Hypothalamus (tissue), 51 donors: Measurements from ENCODE around the gene KLHDC10.
A peak's percentile ranks its signal among the peaks of the same experiment; 100 is the strongest.
"Not testable (repeated sequence)": the region's sequence is repeated elsewhere in the genome, so short reads cannot be mapped to it uniquely, and the experiment has no call there.

Experiments used
- DNase-seq, 51 donors: peaks; one replicate each; lab custom pipeline; 2025; lab: John Stamatoyannopoulos, UW

KLHDC10 gene

GRCh38 chr7:130113887-130114286 lies 43.6 kb downstream of the KLHDC10 start:
- no peak for DNase-seq

- no peak for DNase-seq
Observed at GRCh38 chr7:130114374-130114773, 44.0 kb downstream of the KLHDC10 start.

- DNase-seq = no peak
Observed at GRCh38 chr7:130114776-130115175, 44.4 kb downstream of the KLHDC10 start.

GRCh38 chr7:130118294-130118693 lies 48.0 kb downstream of the KLHDC10 start:
- DNase-seq = no peak

- DNase-seq = no peak
Observed at GRCh38 chr7:130118801-130119200, 48.5 kb downstream of the KLHDC10 start.

- DNase-seq = no peak
Observed at GRCh38 chr7:130123501-130123900, 53.2 kb downstream of the KLHDC10 start.

- no peak for DNase-seq
Observed at GRCh38 chr7:130124711-130125110, 54.4 kb downstream of the KLHDC10 start.

GRCh38 chr7:130126840-130127239 lies 56.5 kb downstream of the KLHDC10 start:
- not testable (repeated sequence) for DNase-seq

- no peak for DNase-seq
Observed at GRCh38 chr7:130127404-130127803, 57.1 kb downstream of the KLHDC10 start.

GRCh38 chr7:130127821-130128317 lies 57.5 kb downstream of the KLHDC10 start:
- DNase-seq = no peak

- no peak for DNase-seq
Observed at GRCh38 chr7:130129011-130129411, 58.7 kb downstream of the KLHDC10 start.

- no peak for DNase-seq
Observed at GRCh38 chr7:130131191-130131834, 61.0 kb downstream of the KLHDC10 start.

GRCh38 chr7:130131964-130132875 lies 61.9 kb downstream of the KLHDC10 start:
- no peak for DNase-seq

- no peak for DNase-seq
Observed at GRCh38 chr7:130133029-130133782, 62.9 kb downstream of the KLHDC10 start.

- DNase-seq = no peak
Observed at GRCh38 chr7:130134106-130134636, 63.8 kb downstream of the KLHDC10 start.

GRCh38 chr7:130134726-130135125 lies 64.4 kb downstream of the KLHDC10 start:
- DNase-seq = no peak

GRCh38 chr7:130135208-130136205 lies 65.2 kb downstream of the KLHDC10 start:
- DNase-seq = peak in 2 of 51 donors; percentile 23 to 40

- no peak for DNase-seq
Observed at GRCh38 chr7:130136579-130137167, 66.3 kb downstream of the KLHDC10 start.

- DNase-seq = no peak
Observed at GRCh38 chr7:130137207-130137606, 66.9 kb downstream of the KLHDC10 start.
